Panc1 (cell line): Measurements from ENCODE around the gene MYB.

Experiments used
- CTCF ChIP-seq: fragments of 450-650 bp; IDR thresholded peaks from 2 replicates; pipeline ENCODE4 v1.5.1; 2017; ENCODE audit warnings: mild to moderate bottlenecking
- POLR2AphosphoS5 ChIP-seq: IDR thresholded peaks from 2 replicates; pipeline ENCODE4 v1.6.1; 2012; ENCODE audit warnings: mild to moderate bottlenecking, low read depth, low read length, moderate library complexity
- REST ChIP-seq, 2 experiments: IDR thresholded peaks; 2 replicates each; pipeline ENCODE4 v1.6.1; 2011 to 2012; ENCODE audit warnings: low read depth in 2 of 2, control low read depth in 1 of 2, low read length in 1 of 2, mild to moderate bottlenecking in 1 of 2, moderate library complexity in 1 of 2; ENCODE audit not compliant: insufficient read depth in 1 of 2
- SIN3A ChIP-seq: IDR thresholded peaks from 2 replicates; pipeline ENCODE4 v1.6.1; 2012; ENCODE audit warnings: low read depth, mild to moderate bottlenecking, low read length, moderate library complexity, borderline replicate concordance; ENCODE audit not compliant: insufficient read depth

GRCh38 chr6:135182071-135183001 lies 1.2 kb downstream of the MYB start:
- TF ChIP-seq CTCF (no peak), REST (IDR thresholded peaks at IDR 0.05; ENCODE audit: insufficient read depth in 1 of 2, low read depth in 2 of 2, low read length in 1 of 2) (no peak), POLR2AphosphoS5 (no peak), SIN3A (no peak)
